ENCODE data around the gene OR52E4. TPM values are rescaled to one million over a fixed set of nuclear protein-coding genes. Genes with fewer than 3 reads are reported as not detected.

The OR52E4 gene
- total and polyA plus RNA-seq, 2 of the 13 experiments (the other 11 are each of a cell fraction or from before 2014, with no cell fraction given): not detected

DNA sequence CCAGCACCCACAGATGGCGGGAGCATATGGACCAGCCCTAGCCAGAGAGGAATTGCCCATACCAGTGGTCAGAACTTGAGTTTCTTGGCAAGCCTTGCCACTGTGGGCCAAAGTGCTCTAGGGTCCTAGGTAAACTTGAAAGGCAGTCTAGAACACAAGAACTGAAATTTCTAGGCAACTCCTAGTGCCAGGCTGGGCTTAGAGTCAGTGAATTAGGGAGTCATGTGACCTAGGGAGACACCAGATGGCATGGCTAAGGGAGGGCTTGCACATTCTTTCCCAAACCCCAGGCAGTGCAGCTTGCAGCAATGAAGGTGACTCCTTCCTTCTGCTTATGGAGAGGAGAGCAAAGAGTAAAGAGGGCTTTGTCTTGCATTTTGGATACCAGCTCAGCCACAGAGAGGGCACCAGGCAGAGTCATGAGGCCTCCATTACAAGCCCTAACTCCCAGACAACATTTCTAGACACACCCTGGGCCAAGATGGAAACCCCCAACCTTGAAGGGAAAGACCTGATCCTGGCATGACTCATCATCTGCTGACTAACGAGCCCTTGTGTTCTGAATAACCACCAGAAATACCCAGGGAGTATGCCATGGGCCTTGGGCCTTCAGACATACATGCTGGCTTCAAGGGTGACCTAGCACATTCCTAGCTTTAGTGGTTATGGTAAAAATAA lies 42.5 kb downstream of the OR52E4 start (continued):
- TF ChIP-seq ZNF121 (CRISPR knock-in tag; IDR thresholded peaks at IDR 0.05): no peak

DNA sequence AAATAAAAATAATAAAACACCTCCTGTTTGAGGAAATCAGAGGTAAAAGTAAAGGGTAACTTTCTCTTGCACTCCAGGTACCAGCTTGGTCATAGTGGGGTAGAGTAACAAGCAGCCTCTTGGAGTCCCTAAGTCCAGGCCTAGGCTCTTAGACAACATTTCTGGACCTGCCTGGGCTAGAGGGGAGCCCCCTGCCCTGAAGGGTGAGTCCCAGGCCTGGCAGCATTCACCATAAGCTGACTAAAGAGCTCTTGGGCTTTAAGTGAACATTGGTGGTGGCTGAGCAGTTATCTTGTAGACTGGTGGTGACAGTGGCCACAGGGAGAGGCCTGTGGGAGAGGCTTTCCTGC lies 43.0 kb downstream of the OR52E4 start:
- ChIA-PET CTCF (ENCODE audit: low intra/inter-chr PET ratio, low total read pairs) (no interaction called here), POLR2A (no interaction called here)
- ATAC-seq: no peak
- no peaks in the 10 kb centered on the region for H3K79me2 ChIP-seq (ENCODE audit: insufficient read depth, low read length)
- intact Hi-C loops (cut with micrococcal nuclease; ENCODE audit: unreplicated experiment) (no loop called here), in situ Hi-C loops (cut with HindIII; ENCODE audit: extremely low pct_ligation_motif_present, low pct_unique_long_range_greater_than_20kb) (no loop called here)
- H3K4me2 ChIP-seq (ENCODE audit: low read depth, low read length): no peak overlapping the region
- H3K27me3 ChIP-seq (ENCODE audit: control insufficient read depth in 1 of 2, insufficient read depth in 2 of 2, low read length in 2 of 2): no peaks in the 10 kb centered on the region
- H2AFZ ChIP-seq (ENCODE audit: low read length): no peak overlapping the region
- H3K9me3 ChIP-seq (ENCODE audit: low read length): no peaks in the 10 kb centered on the region
- FAIRE-seq: no peak
- no peak for TF ChIP-seq ZBTB1 (CRISPR knock-in tag; IDR thresholded peaks at IDR 0.05; ENCODE audit: borderline replicate concordance)
- TF ChIP-seq ZNF792 (CRISPR knock-in tag; IDR thresholded peaks at IDR 0.05): no peak
- no peak for DNase-seq (ENCODE audit: low spot score)
- H3K27ac ChIP-seq (ENCODE audit: extremely low read length, insufficient read depth, low read length): no peak overlapping the region
- H4K20me1 ChIP-seq (ENCODE audit: insufficient read depth, low read length): no peaks in the 10 kb centered on the region
- no TSS peak for BruUV-seq (replicated peaks)
- H3K36me3 ChIP-seq (replicated peaks in 1 of 2; ENCODE audit: control insufficient read depth in 1 of 2, insufficient read depth in 2 of 2, low read length in 2 of 2): no peaks in the 10 kb centered on the region
- no peak overlapping the region for H3K4me3 ChIP-seq (replicated peaks in 1 of 3; ENCODE audit: insufficient read depth in 1 of 3, low read depth in 2 of 3, low read length in 3 of 3)
- H3K4me1 ChIP-seq (ENCODE audit: insufficient read depth, low read length): no peaks in the 10 kb centered on the region
- no peak overlapping the region for H3K9ac ChIP-seq (ENCODE audit: insufficient read depth, low read depth, low read length)

DNA sequence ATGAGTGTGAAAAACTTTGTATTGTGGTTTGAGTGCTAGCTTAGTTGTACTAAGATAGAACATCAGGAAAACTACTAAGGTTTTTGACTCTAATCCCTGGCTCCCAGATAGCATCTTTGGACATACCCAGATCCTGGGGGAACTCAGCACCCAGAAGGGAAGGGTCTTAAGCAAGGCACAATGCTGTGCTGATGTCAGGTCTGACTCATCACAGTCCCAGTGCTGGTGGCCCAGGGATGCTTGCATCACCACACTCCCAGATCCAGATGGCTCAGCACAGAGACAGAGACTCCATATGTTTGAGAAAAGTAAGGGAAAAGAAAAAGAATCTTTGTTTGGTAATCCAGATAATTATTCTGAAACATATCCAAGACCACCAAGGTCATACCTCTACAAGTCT lies 43.4 kb downstream of the OR52E4 start:
- Histone ChIP-seq H4K20me1 (ENCODE audit: insufficient read depth, low read length) (no peaks in the 10 kb centered on the region), H3K4me3 (replicated peaks in 1 of 3; ENCODE audit: insufficient read depth in 1 of 3, low read depth in 2 of 3, low read length in 3 of 3) (no peak overlapping the region), H3K9me3 (ENCODE audit: low read length) (no peaks in the 10 kb centered on the region), H3K9ac (ENCODE audit: insufficient read depth, low read depth, low read length) (no peak overlapping the region), H3K27me3 (ENCODE audit: control insufficient read depth in 1 of 2, insufficient read depth in 2 of 2, low read length in 2 of 2) (no peaks in the 10 kb centered on the region), H3K4me2 (ENCODE audit: low read depth, low read length) (no peak overlapping the region), H3K79me2 (ENCODE audit: insufficient read depth, low read length) (no peaks in the 10 kb centered on the region), H2AFZ (ENCODE audit: low read length) (no peak overlapping the region), H3K36me3 (replicated peaks in 1 of 2; ENCODE audit: control insufficient read depth in 1 of 2, insufficient read depth in 2 of 2, low read length in 2 of 2) (no peaks in the 10 kb centered on the region), H3K27ac (ENCODE audit: extremely low read length, insufficient read depth, low read length) (no peak overlapping the region), H3K4me1 (ENCODE audit: insufficient read depth, low read length) (no peaks in the 10 kb centered on the region)
- DNase-seq (ENCODE audit: low spot score) (no peak), FAIRE-seq (no peak), ATAC-seq (no peak)
- in situ Hi-C loops (cut with HindIII; ENCODE audit: extremely low pct_ligation_motif_present, low pct_unique_long_range_greater_than_20kb) (no loop called here), intact Hi-C loops (cut with micrococcal nuclease; ENCODE audit: unreplicated experiment) (no loop called here)
- ChIA-PET POLR2A (no interaction called here), CTCF (ENCODE audit: low intra/inter-chr PET ratio, low total read pairs) (no interaction called here)
- no TSS peak for BruUV-seq (replicated peaks)
- no peak for TF ChIP-seq KAT8 (CRISPR knock-in tag; IDR thresholded peaks at IDR 0.05)
- TF ChIP-seq BRD4 (CRISPR knock-in tag; IDR thresholded peaks at IDR 0.05): no peak
- no peak for TF ChIP-seq ZNF670 (CRISPR knock-in tag; IDR thresholded peaks at IDR 0.05; ENCODE audit: borderline replicate concordance)
- TF ChIP-seq, protein P1, sequence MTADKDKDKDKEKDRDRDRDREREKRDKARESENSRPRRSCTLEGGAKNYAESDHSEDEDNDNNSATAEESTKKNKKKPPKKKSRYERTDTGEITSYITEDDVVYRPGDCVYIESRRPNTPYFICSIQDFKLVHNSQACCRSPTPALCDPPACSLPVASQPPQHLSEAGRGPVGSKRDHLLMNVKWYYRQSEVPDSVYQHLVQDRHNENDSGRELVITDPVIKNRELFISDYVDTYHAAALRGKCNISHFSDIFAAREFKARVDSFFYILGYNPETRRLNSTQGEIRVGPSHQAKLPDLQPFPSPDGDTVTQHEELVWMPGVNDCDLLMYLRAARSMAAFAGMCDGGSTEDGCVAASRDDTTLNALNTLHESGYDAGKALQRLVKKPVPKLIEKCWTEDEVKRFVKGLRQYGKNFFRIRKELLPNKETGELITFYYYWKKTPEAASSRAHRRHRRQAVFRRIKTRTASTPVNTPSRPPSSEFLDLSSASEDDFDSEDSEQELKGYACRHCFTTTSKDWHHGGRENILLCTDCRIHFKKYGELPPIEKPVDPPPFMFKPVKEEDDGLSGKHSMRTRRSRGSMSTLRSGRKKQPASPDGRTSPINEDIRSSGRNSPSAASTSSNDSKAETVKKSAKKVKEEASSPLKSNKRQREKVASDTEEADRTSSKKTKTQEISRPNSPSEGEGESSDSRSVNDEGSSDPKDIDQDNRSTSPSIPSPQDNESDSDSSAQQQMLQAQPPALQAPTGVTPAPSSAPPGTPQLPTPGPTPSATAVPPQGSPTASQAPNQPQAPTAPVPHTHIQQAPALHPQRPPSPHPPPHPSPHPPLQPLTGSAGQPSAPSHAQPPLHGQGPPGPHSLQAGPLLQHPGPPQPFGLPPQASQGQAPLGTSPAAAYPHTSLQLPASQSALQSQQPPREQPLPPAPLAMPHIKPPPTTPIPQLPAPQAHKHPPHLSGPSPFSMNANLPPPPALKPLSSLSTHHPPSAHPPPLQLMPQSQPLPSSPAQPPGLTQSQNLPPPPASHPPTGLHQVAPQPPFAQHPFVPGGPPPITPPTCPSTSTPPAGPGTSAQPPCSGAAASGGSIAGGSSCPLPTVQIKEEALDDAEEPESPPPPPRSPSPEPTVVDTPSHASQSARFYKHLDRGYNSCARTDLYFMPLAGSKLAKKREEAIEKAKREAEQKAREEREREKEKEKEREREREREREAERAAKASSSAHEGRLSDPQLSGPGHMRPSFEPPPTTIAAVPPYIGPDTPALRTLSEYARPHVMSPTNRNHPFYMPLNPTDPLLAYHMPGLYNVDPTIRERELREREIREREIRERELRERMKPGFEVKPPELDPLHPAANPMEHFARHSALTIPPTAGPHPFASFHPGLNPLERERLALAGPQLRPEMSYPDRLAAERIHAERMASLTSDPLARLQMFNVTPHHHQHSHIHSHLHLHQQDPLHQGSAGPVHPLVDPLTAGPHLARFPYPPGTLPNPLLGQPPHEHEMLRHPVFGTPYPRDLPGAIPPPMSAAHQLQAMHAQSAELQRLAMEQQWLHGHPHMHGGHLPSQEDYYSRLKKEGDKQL (CRISPR knock-in tag; IDR thresholded peaks at IDR 0.05; ENCODE audit: low read depth): no peak
- TF ChIP-seq IKZF1 (IDR thresholded peaks at IDR 0.05): no peak
- TF ChIP-seq, protein P2, sequence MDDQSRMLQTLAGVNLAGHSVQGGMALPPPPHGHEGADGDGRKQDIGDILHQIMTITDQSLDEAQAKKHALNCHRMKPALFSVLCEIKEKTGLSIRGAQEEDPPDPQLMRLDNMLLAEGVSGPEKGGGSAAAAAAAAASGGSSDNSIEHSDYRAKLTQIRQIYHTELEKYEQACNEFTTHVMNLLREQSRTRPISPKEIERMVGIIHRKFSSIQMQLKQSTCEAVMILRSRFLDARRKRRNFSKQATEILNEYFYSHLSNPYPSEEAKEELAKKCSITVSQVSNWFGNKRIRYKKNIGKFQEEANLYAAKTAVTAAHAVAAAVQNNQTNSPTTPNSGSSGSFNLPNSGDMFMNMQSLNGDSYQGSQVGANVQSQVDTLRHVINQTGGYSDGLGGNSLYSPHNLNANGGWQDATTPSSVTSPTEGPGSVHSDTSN (CRISPR knock-in tag; IDR thresholded peaks at IDR 0.05; ENCODE audit: borderline replicate concordance): no peak

All from HepG2 (cell line).